ENCODE measurements around the gene ZNF354B.
"Not testable (repeated sequence)": the region's sequence is repeated elsewhere in the genome, so short reads cannot be mapped to it uniquely, and the experiment has no call there.

Gene ZNF354B

GRCh38 chr5:178859625-178860521, at the start of gene ZNF354B:
TSS of gene ZNF354B (plus strand) at chr5:178859953. CDS start at chr5:178861048, 1,095 bp downstream.
- DNase-seq (ENCODE audit: low read depth, low spot score) = peak; percentile 62

- DNase-seq (ENCODE audit: low read depth, low spot score) = no peak
These were observed 42.2 kb upstream of the ZNF354B start for GRCh38 chr5:178817506-178817905.

- DNase-seq (ENCODE audit: low read depth, low spot score) = no peak
These were observed 41.7 kb upstream of the ZNF354B start for GRCh38 chr5:178818094-178818493.

GRCh38 chr5:178820001-178820400, 39.8 kb upstream of the ZNF354B start:
- no peak for DNase-seq (ENCODE audit: low read depth, low spot score)

GRCh38 chr5:178825444-178825843, 34.3 kb upstream of the ZNF354B start:
- DNase-seq (ENCODE audit: low read depth, low spot score) = no peak

- no peak for DNase-seq (ENCODE audit: low read depth, low spot score)
These were observed 33.5 kb upstream of the ZNF354B start for GRCh38 chr5:178826216-178826615.

GRCh38 chr5:178827636-178828035, 32.1 kb upstream of the ZNF354B start:
- DNase-seq (ENCODE audit: low read depth, low spot score) = no peak

- no peak for DNase-seq (ENCODE audit: low read depth, low spot score)
These were observed 28.7 kb upstream of the ZNF354B start for GRCh38 chr5:178831049-178831448.

- no peak for DNase-seq (ENCODE audit: low read depth, low spot score)
These were observed 27.0 kb upstream of the ZNF354B start for GRCh38 chr5:178832618-178833201.

GRCh38 chr5:178836628-178837027, 23.1 kb upstream of the ZNF354B start:
- DNase-seq (ENCODE audit: low read depth, low spot score) = no peak

- not testable (repeated sequence) for DNase-seq (ENCODE audit: low read depth, low spot score)
These were observed 20.9 kb upstream of the ZNF354B start for GRCh38 chr5:178838695-178839318.

GRCh38 chr5:178839319-178839704, 20.4 kb upstream of the ZNF354B start:
- DNase-seq (ENCODE audit: low read depth, low spot score) = no peak

- DNase-seq (ENCODE audit: low read depth, low spot score) = not testable (repeated sequence)
These were observed 19.4 kb upstream of the ZNF354B start for GRCh38 chr5:178840399-178840798.

- DNase-seq (ENCODE audit: low read depth, low spot score) = no peak
These were observed 10.4 kb upstream of the ZNF354B start for GRCh38 chr5:178849316-178849715.

- DNase-seq (ENCODE audit: low read depth, low spot score) = no peak
These were observed 7.8 kb upstream of the ZNF354B start for GRCh38 chr5:178851951-178852350.

- DNase-seq (ENCODE audit: low read depth, low spot score) = no peak
These were observed 5.5 kb upstream of the ZNF354B start for GRCh38 chr5:178854284-178854683.

- not testable (repeated sequence) for DNase-seq (ENCODE audit: low read depth, low spot score)
These were observed 862 bp downstream of the ZNF354B start for GRCh38 chr5:178860615-178861014.

- DNase-seq (ENCODE audit: low read depth, low spot score) = no peak
These were observed 1.9 kb downstream of the ZNF354B start for GRCh38 chr5:178861627-178862026.

- DNase-seq (ENCODE audit: low read depth, low spot score) = no peak
These were observed 7.2 kb downstream of the ZNF354B start for GRCh38 chr5:178866946-178867345.

GRCh38 chr5:178869577-178869976, 9.8 kb downstream of the ZNF354B start:
- no peak for DNase-seq (ENCODE audit: low read depth, low spot score)

GRCh38 chr5:178870411-178870810, 10.7 kb downstream of the ZNF354B start:
- no peak for DNase-seq (ENCODE audit: low read depth, low spot score)

- DNase-seq (ENCODE audit: low read depth, low spot score) = no peak
These were observed 12.5 kb downstream of the ZNF354B start for GRCh38 chr5:178872302-178872701.
